Activated T-cell treated with anti-CD3 and anti-CD28 coated beads, Interleukin-2, amount 50 U/mL, for 1 hour (primary cell): ENCODE measurements around the gene FLT3.
"Not testable (repeated sequence)": the region's sequence is repeated elsewhere in the genome, so short reads cannot be mapped to it uniquely, and the experiment has no call there.

Experiments
- DNase-seq: peaks from one replicate; pipeline ENCODE4 v3.0.0-alpha.2; 2020

Gene FLT3

GRCh38 chr13:28099396-28100149, 803 bp downstream of the FLT3 start:
- no peak for DNase-seq

GRCh38 chr13:28097503-28097902, 2.9 kb downstream of the FLT3 start:
- no peak for DNase-seq

- DNase-seq, result no peak
Observed at GRCh38 chr13:28094306-28094705, 6.1 kb downstream of the FLT3 start.

- DNase-seq, result no peak
Observed at GRCh38 chr13:28093881-28094280, 6.5 kb downstream of the FLT3 start.

- DNase-seq, result no peak
Observed at GRCh38 chr13:28092431-28092830, 7.9 kb downstream of the FLT3 start.

- no peak for DNase-seq
Observed at GRCh38 chr13:28089065-28089464, 11.3 kb downstream of the FLT3 start.

- DNase-seq, result not testable (repeated sequence)
Observed at GRCh38 chr13:28077820-28078219, 22.6 kb downstream of the FLT3 start.

- DNase-seq, result no peak
Observed at GRCh38 chr13:28077231-28077630, 23.1 kb downstream of the FLT3 start.

GRCh38 chr13:28071424-28071823, 29.0 kb downstream of the FLT3 start:
- no peak for DNase-seq

- DNase-seq, result no peak
Observed at GRCh38 chr13:28067491-28067890, 32.9 kb downstream of the FLT3 start.

GRCh38 chr13:28058866-28059613, 41.3 kb downstream of the FLT3 start:
- peak; percentile 23 for DNase-seq

- DNase-seq, result no peak
Observed at GRCh38 chr13:28056970-28057712, 43.2 kb downstream of the FLT3 start.

- no peak for DNase-seq
Observed at GRCh38 chr13:28056426-28056825, 44.0 kb downstream of the FLT3 start.

GRCh38 chr13:28055357-28055756, 45.0 kb downstream of the FLT3 start:
- no peak for DNase-seq

GRCh38 chr13:28052945-28053344, 47.4 kb downstream of the FLT3 start:
- no peak for DNase-seq

GRCh38 chr13:28049880-28050875, 50.2 kb downstream of the FLT3 start:
- DNase-seq, result no peak

- DNase-seq, result no peak
Observed at GRCh38 chr13:28049215-28049614, 51.2 kb downstream of the FLT3 start.

GRCh38 chr13:28048768-28049167, 51.6 kb downstream of the FLT3 start:
- DNase-seq, result no peak

- no peak for DNase-seq
Observed at GRCh38 chr13:28047757-28048388, 52.5 kb downstream of the FLT3 start.

- DNase-seq, result no peak
Observed at GRCh38 chr13:28046981-28047380, 53.4 kb downstream of the FLT3 start.

- DNase-seq, result no peak
Observed at GRCh38 chr13:28045861-28046260, 54.5 kb downstream of the FLT3 start.

GRCh38 chr13:28044608-28045007, 55.8 kb downstream of the FLT3 start:
- no peak for DNase-seq
